Peyer's patch (tissue), 4 donors: ENCODE results near the gene SLAIN2. TPM values are rescaled to one million over a fixed set of nuclear protein-coding genes. Genes with fewer than 3 reads are reported as not detected.

Source experiments
- DNase-seq, 3 donors: peaks; one replicate each; pipeline ENCODE4 v3.0.0-alpha.2; 2017 to 2019
- H3K27ac ChIP-seq, 4 donors: fragments of 200-600 bp; sonication (generic); one replicate each; pipeline ENCODE4 v1.5.1; 2016 to 2019
- H3K27me3 ChIP-seq, 2 donors: fragments of 200-600 bp; sonication (generic); one replicate each; pipeline ENCODE4 v1.5.1; 2019
- H3K36me3 ChIP-seq, 3 donors: fragments of 200-600 bp; sonication (generic); one replicate each; pipeline ENCODE4 v1.5.1; 2016 to 2019
- H3K4me1 ChIP-seq, 4 donors: fragments of 200-600 bp; sonication (generic); one replicate each; pipeline ENCODE4 v1.5.1; 2016 to 2019
- H3K4me3 ChIP-seq, 4 donors: fragments of 200-600 bp; sonication (generic); 1 replicate in 3 of 4; 2 replicates in 1 of 4; pipeline ENCODE4 v1.5.1; 2016 to 2019; ENCODE audit warnings: mild to moderate bottlenecking in 1 of 4
- H3K9me3 ChIP-seq, 4 donors: fragments of 200-600 bp; sonication (generic); one replicate each; pipeline ENCODE4 v1.5.1; 2016 to 2019; ENCODE audit warnings: mild to moderate bottlenecking in 1 of 4
- CTCF ChIP-seq, 6 experiments: fragments of 450-650 bp in 4 of 6; fragments of 200-600 bp in 2 of 6; sonication (generic) in 1 of 6; IDR thresholded peaks; one replicate each; pipeline ENCODE4 v1.5.1; 2017 to 2019; ENCODE audit warnings: antibody characterized with exemption in 6 of 6, mild to moderate bottlenecking in 3 of 6, moderate library complexity in 1 of 6
- POLR2A ChIP-seq, 2 donors: fragments of 450-650 bp; IDR thresholded peaks; one replicate each; pipeline ENCODE4 v1.5.1; 2017; ENCODE audit warnings: antibody characterized with exemption in 2 of 2, mild to moderate bottlenecking in 2 of 2, moderate library complexity in 2 of 2
- total RNA-seq, 4 donors: library from RNA; depleted of rRNA; stranded (reverse); fragments of >200 nt; gene quantifications; one replicate each; pipeline ENCODE4 v1.1.0, GENCODE V29; 2016

The SLAIN2 gene
- total RNA-seq, 4 donors from 2014 or later: 19.1 to 40.9 (median 22.4) TPM

- Histone ChIP-seq H3K4me1 (peaks cover 0 to 4% (median 0%) of the 10 kb centered on the region in 4 donors), H3K36me3 (peaks cover 0 to 20% (median 0%) of the 10 kb centered on the region in 3 donors), H3K9me3 (no peaks in the 10 kb centered on the region), H3K27ac (no peak overlapping the region), H3K27me3 (no peaks in the 10 kb centered on the region), H3K4me3 (no peak overlapping the region)
- no peak for TF ChIP-seq CTCF (IDR thresholded peaks at IDR 0.05)
- no peak for TF ChIP-seq POLR2A (IDR thresholded peaks at IDR 0.05)
- no peak for DNase-seq
Observed at GRCh38 chr4:48379587-48380180, 38.4 kb downstream of the SLAIN2 start.

GRCh38 chr4:48380583-48381167 is 39.3 kb downstream of the SLAIN2 start:
- DNase-seq: no peak

GRCh38 chr4:48388525-48389154 is 47.3 kb downstream of the SLAIN2 start:
- H3K27ac ChIP-seq: no peak overlapping the region
- TF ChIP-seq POLR2A (IDR thresholded peaks at IDR 0.05) (no peak), CTCF (IDR thresholded peaks at IDR 0.05) (no peak)
- peaks cover 0 to 36% (median 0%) of the 10 kb centered on the region in 3 donors for H3K36me3 ChIP-seq
- H3K27me3 ChIP-seq: no peaks in the 10 kb centered on the region
- H3K4me3 ChIP-seq: no peak overlapping the region
- no peaks in the 10 kb centered on the region for H3K4me1 ChIP-seq
- H3K9me3 ChIP-seq: no peaks in the 10 kb centered on the region
- DNase-seq: no peak

More at GRCh38 chr4:48380583-48381167, 39.3 kb downstream of the SLAIN2 start:
- peaks cover 0 to 30% (median 0%) of the 10 kb centered on the region in 3 donors for H3K36me3 ChIP-seq
- no peaks in the 10 kb centered on the region for H3K9me3 ChIP-seq
- H3K27me3 ChIP-seq: no peaks in the 10 kb centered on the region
- H3K27ac ChIP-seq: no peak overlapping the region
- TF ChIP-seq CTCF (IDR thresholded peaks at IDR 0.05): no peak
- TF ChIP-seq POLR2A (IDR thresholded peaks at IDR 0.05): no peak
- no peak overlapping the region for H3K4me3 ChIP-seq
- no peaks in the 10 kb centered on the region for H3K4me1 ChIP-seq

GRCh38 chr4:48396043-48396442 is 54.7 kb downstream of the SLAIN2 start:
- DNase-seq: no peak
- Histone ChIP-seq H3K27ac (no peak overlapping the region), H3K4me3 (no peak overlapping the region), H3K36me3 (peaks cover 0 to 29% (median 0%) of the 10 kb centered on the region in 3 donors), H3K27me3 (no peaks in the 10 kb centered on the region), H3K4me1 (no peaks in the 10 kb centered on the region), H3K9me3 (no peaks in the 10 kb centered on the region)
- TF ChIP-seq CTCF (IDR thresholded peaks at IDR 0.05) (no peak), POLR2A (IDR thresholded peaks at IDR 0.05) (no peak)

GRCh38 chr4:48400416-48400815 is 59.1 kb downstream of the SLAIN2 start:
- DNase-seq: no peak
- peaks cover 0 to 24% (median 0%) of the 10 kb centered on the region in 3 donors for H3K36me3 ChIP-seq

More at GRCh38 chr4:48400416-48400815, 59.1 kb downstream of the SLAIN2 start:
- Histone ChIP-seq H3K4me1 (no peaks in the 10 kb centered on the region), H3K27me3 (no peaks in the 10 kb centered on the region), H3K9me3 (no peaks in the 10 kb centered on the region), H3K4me3 (no peak overlapping the region), H3K27ac (no peak overlapping the region)
- TF ChIP-seq CTCF (IDR thresholded peaks at IDR 0.05): no peak
- no peak for TF ChIP-seq POLR2A (IDR thresholded peaks at IDR 0.05)
